SK-N-SH (cell line): Measurements from ENCODE around the gene MAPKAPK3. TPM values are rescaled to one million over a fixed set of nuclear protein-coding genes. Genes with fewer than 3 reads are reported as not detected.

Experiments
- CTCF ChIA-PET: fragments of 300-600, 350-600 bp; formaldehyde crosslinking; extraction: SDS; loops from one replicate; lab custom pipeline; 2021; lab: Yijun Ruan, JAX
- POLR2A ChIA-PET: fragments of 350-600 bp; sonication (Branson Sonifier 250); formaldehyde crosslinking; extraction: SDS; loops from one replicate; lab custom pipeline; 2020; ENCODE audit warnings: antibody characterized with exemption, inconsistent platforms; lab: Yijun Ruan, JAX
- DNase-seq: peaks from one replicate; pipeline ENCODE4 v3.0.0; 2012
- H2AFZ ChIP-seq: fragments of 200-600 bp; sonication (generic); 2 replicates; pipeline ENCODE4 v1.8.1; 2016; ENCODE audit warnings: antibody characterized with exemption, mild to moderate bottlenecking, low read depth
- H3F3A ChIP-seq: fragments of 200-600 bp; sonication (generic); replicated peaks from 2 replicates; pipeline ENCODE3; 2016; ENCODE audit warnings: antibody characterized with exemption, mild to moderate bottlenecking; ENCODE audit not compliant: insufficient read depth
- H3K27ac ChIP-seq, 2 experiments: fragments of 200-500 bp in 1 of 2; fragments of 200-600 bp in 1 of 2; sonication (Bioruptor generic) in 1 of 2; sonication (generic), shearing (Covaris generic) in 1 of 2; 2 replicates each; pipeline versions ENCODE4 v1.5.1 to v1.6.1; 2014 to 2016; ENCODE audit warnings: low read depth in 2 of 2, inconsistent platforms in 1 of 2, low read length in 1 of 2, mild to moderate bottlenecking in 1 of 2, mixed read lengths in 1 of 2
- H3K27me3 ChIP-seq: fragments of 200-600 bp; sonication (generic), shearing (Covaris generic); 2 replicates; pipeline ENCODE4 v1.6.1; 2016; ENCODE audit warnings: mixed run types; ENCODE audit not compliant: insufficient read depth
- H3K36me3 ChIP-seq, 2 experiments: fragments of 200-500 bp in 1 of 2; fragments of 200-600 bp in 1 of 2; sonication (Bioruptor generic) in 1 of 2; sonication (generic) in 1 of 2; replicated peaks in 1 of 2; 2 replicates each; pipeline versions ENCODE3 to v1.5.1; 2014 to 2016; ENCODE audit warnings: low read length in 1 of 2, mild to moderate bottlenecking in 1 of 2; ENCODE audit not compliant: insufficient read depth in 2 of 2, control insufficient read depth in 1 of 2
- H3K4me1 ChIP-seq, 2 experiments: fragments of 200-500 bp in 1 of 2; fragments of 200-600 bp in 1 of 2; sonication (Bioruptor generic) in 1 of 2; sonication (generic), shearing (Covaris generic) in 1 of 2; 2 replicates each; pipeline versions ENCODE4 v1.5.1 to v1.6.1; 2014 to 2016; ENCODE audit warnings: low read depth in 1 of 2, low read length in 1 of 2, mixed run types in 1 of 2; ENCODE audit not compliant: insufficient read depth in 2 of 2, control insufficient read depth in 1 of 2
- H3K4me2 ChIP-seq: fragments of 200-600 bp; sonication (generic), shearing (Covaris generic); 2 replicates; pipeline ENCODE4 v1.6.1; 2017; ENCODE audit warnings: mixed run types
- H3K4me3 ChIP-seq, 2 experiments: fragments of 200-500 bp in 1 of 2; fragments of 200-600 bp in 1 of 2; sonication (Bioruptor generic) in 1 of 2; sonication (generic), shearing (Covaris generic) in 1 of 2; 2 replicates each; pipeline versions ENCODE4 v1.5.1 to v1.8.1; 2014 to 2016; ENCODE audit warnings: low read depth in 2 of 2, inconsistent platforms in 1 of 2, low read length in 1 of 2, mild to moderate bottlenecking in 1 of 2, mixed read lengths in 1 of 2, moderate library complexity in 1 of 2
- H3K79me2 ChIP-seq: fragments of 200-600 bp; sonication (generic); 2 replicates; pipeline ENCODE4 v1.8.1; 2017; ENCODE audit warnings: mild to moderate bottlenecking; ENCODE audit not compliant: insufficient read depth
- H3K9ac ChIP-seq: fragments of 200-600 bp; sonication (generic); 2 replicates; pipeline ENCODE4 v1.6.1; 2017; ENCODE audit warnings: mixed run types
- H3K9me2 ChIP-seq: fragments of 200-600 bp; sonication (generic); 2 replicates; pipeline ENCODE4 v1.6.1; 2017; ENCODE audit warnings: mixed run types
- H3K9me3 ChIP-seq: fragments of 200-600 bp; sonication (generic); 2 replicates; pipeline ENCODE4 v1.6.1; 2017; ENCODE audit warnings: mixed run types, mild to moderate bottlenecking, moderate library complexity
- H4K20me1 ChIP-seq: fragments of 200-600 bp; sonication (generic); 2 replicates; pipeline ENCODE4 v1.6.1; 2017; ENCODE audit warnings: mild to moderate bottlenecking, mixed run types; ENCODE audit not compliant: insufficient read depth
- EP300 ChIP-seq, 2 experiments: IDR thresholded peaks; 2 replicates each; pipeline versions ENCODE4 v1.4.0 to v1.6.1; 2012; ENCODE audit warnings: borderline replicate concordance in 1 of 2, low read depth in 1 of 2, low read length in 1 of 2
- EZH2phosphoT487 ChIP-seq: fragments of 200-600 bp; sonication (generic); IDR thresholded peaks from 2 replicates; pipeline ENCODE4 v1.6.1; 2017; ENCODE audit warnings: low read depth, mixed run types, mild to moderate bottlenecking, antibody characterized with exemption, moderate library complexity, borderline replicate concordance
- FOSL2 ChIP-seq: IDR thresholded peaks from 2 replicates; pipeline ENCODE4 v1.4.0; 2012; ENCODE audit warnings: low read depth, mild to moderate bottlenecking, moderate library complexity, borderline replicate concordance
- FOXM1 ChIP-seq: IDR thresholded peaks from 2 replicates; pipeline ENCODE4 v1.4.0; 2012; ENCODE audit warnings: low read depth, mild to moderate bottlenecking
- GATA2 ChIP-seq: sonication (generic); formaldehyde crosslinking; IDR thresholded peaks from 2 replicates; pipeline ENCODE4 v1.5.0; 2020; ENCODE audit warnings: mild to moderate bottlenecking, missing genetic modification reagents
- IRF3 ChIP-seq: fragments of 150-350 bp; IDR thresholded peaks from 2 replicates; pipeline ENCODE4 v1.6.1; 2016; ENCODE audit warnings: mild to moderate bottlenecking, low read depth, low read length
- MEF2A ChIP-seq: IDR thresholded peaks from 2 replicates; pipeline ENCODE4 v1.4.0; 2012; ENCODE audit warnings: low read depth, borderline replicate concordance
- NRF1 ChIP-seq: IDR thresholded peaks from 2 replicates; pipeline ENCODE4 v1.6.1; 2012; ENCODE audit warnings: low read depth, mild to moderate bottlenecking, low read length
- PBX3 ChIP-seq: IDR thresholded peaks from 2 replicates; pipeline ENCODE4; 2012
- RAD21 ChIP-seq: IDR thresholded peaks from 2 replicates; pipeline ENCODE4 v1.6.1; 2012; ENCODE audit warnings: mild to moderate bottlenecking, low read length
- RCOR1 ChIP-seq: fragments of 150-350 bp; IDR thresholded peaks from 2 replicates; pipeline ENCODE4 v1.6.1; 2017; ENCODE audit warnings: antibody characterized with exemption, low read length
- RXRA ChIP-seq: IDR thresholded peaks from 2 replicates; pipeline ENCODE4 v1.4.0; 2012; ENCODE audit warnings: low read depth, mild to moderate bottlenecking, borderline replicate concordance
- TEAD4 ChIP-seq: IDR thresholded peaks from 2 replicates; pipeline ENCODE4 v1.4.0; 2012; ENCODE audit warnings: mild to moderate bottlenecking, borderline replicate concordance; ENCODE audit not compliant: insufficient read depth
- YY1 ChIP-seq: IDR thresholded peaks from 2 replicates; pipeline ENCODE4 v1.4.0; 2012; ENCODE audit warnings: low read depth, mild to moderate bottlenecking
- WGBS: methylation state at CpG from one replicate; pipeline ENCODE4 v1.1.6; 2017; ENCODE audit warnings: low lambda C conversion rate; 5-methylcytosine and 5-hydroxymethylcytosine counted together
- polyA plus RNA-seq, 3 experiments: library from polyadenylated mRNA; depleted of rRNA; stranded (reverse); fragments of >200 nt; gene quantifications; 2 replicates each; pipeline ENCODE4 v1.2.3, GENCODE V29; 2012
- TF ChIP-seq, protein P1 (sequence below): IDR thresholded peaks from 2 replicates; pipeline ENCODE4 v1.4.0; 2012; ENCODE audit warnings: low read depth, borderline replicate concordance

The MAPKAPK3 gene
- polyA plus RNA-seq, 1 of the 3 experiments (the other 2 are of a cell fraction), result 29.4 TPM

DNA sequence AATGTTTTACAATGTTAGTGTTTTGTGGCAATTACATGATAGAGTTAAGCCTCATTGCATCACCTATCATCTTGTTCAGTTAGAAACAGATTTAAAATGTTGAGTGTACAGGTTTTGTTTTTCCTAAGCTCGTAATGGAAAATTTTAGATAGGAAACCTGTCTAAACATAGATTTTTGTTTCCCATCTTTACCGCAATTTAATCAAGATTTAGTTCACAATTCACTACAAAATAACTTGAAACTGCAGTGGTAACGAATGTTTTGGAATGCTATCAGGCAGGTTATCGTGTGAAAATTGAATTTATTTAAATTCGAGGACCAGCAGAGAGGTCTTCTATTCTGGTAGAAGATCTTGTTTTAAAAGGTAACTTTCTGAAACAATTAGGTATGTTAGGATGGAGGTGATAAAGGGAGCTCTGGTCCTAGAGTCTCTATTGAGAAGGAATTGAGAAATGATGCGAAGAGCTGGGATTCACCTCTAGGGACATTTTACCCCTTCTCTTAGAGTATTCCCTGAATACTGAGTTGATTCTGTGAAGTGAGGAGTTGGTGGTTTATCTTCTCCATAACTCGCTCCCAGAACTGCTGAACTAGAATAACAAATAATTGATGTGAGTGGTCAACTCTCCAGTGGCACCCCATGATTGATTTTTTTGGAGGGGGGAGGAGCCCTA is 59.2 kb downstream of the MAPKAPK3 start (continued):
- TF ChIP-seq PBX3 (no peak), FOSL2 (no peak), YY1 (no peak)
- TF ChIP-seq, protein P1, sequence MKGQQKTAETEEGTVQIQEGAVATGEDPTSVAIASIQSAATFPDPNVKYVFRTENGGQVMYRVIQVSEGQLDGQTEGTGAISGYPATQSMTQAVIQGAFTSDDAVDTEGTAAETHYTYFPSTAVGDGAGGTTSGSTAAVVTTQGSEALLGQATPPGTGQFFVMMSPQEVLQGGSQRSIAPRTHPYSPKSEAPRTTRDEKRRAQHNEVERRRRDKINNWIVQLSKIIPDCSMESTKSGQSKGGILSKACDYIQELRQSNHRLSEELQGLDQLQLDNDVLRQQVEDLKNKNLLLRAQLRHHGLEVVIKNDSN, result no peak

- H3F3A ChIP-seq, result no peaks in the 10 kb centered on the region
- H3K9ac ChIP-seq, result no peak overlapping the region
- no peaks in the 10 kb centered on the region for H3K79me2 ChIP-seq
- H2AFZ ChIP-seq, result no peak overlapping the region
- no peak overlapping the region for H3K4me2 ChIP-seq
- no peaks in the 10 kb centered on the region for H3K36me3 ChIP-seq
- H3K27me3 ChIP-seq, result peaks cover 13% of the 10 kb centered on the region; the same call in 1 of the 2 replicates
- no peak for DNase-seq
- H3K9me3 ChIP-seq, result no peaks in the 10 kb centered on the region
- H3K9me2 ChIP-seq, result no peaks in the 10 kb centered on the region
- H3K4me1 ChIP-seq, result no peaks in the 10 kb centered on the region
- H4K20me1 ChIP-seq, result no peaks in the 10 kb centered on the region
- TF ChIP-seq IRF3 (no peak), RAD21 (no peak), FOXM1 (no peak), RXRA (no peak), GATA2 (no peak), RCOR1 (no peak), EP300 (IDR thresholded peaks at IDR 0.05; ENCODE audit: borderline replicate concordance in 1 of 2, low read depth in 1 of 2, low read length in 1 of 2) (no peak), MEF2A (no peak), NRF1 (no peak), EZH2phosphoT487 (no peak), TEAD4 (no peak)
- TF ChIP-seq, all 33 proteins: peak for 0
- Histone ChIP-seq H3K4me3 (no peak overlapping the region), H3K27ac (no peak overlapping the region)
- ChIA-PET POLR2A (no interaction called here), CTCF (no interaction called here)
- 21% methylated on average over 7 of the region's 7 CpGs for WGBS
Observed at GRCh38 chr3:50687127-50687751, 70.3 kb downstream of the MAPKAPK3 start.
